GM06990 (cell line): Measurements from ENCODE around the gene SLC24A5.

Experiments used
- DNase-seq: peaks from one replicate; pipeline ENCODE4 v3.0.0-alpha.2; 2011; ENCODE audit not compliant: insufficient read length; ENCODE audit errors: extremely low read depth
- H3K27me3 ChIP-seq: replicated peaks from 2 replicates; pipeline ENCODE4 v1.6.0; 2011; ENCODE audit warnings: low read length; ENCODE audit not compliant: control insufficient read depth, insufficient read depth
- H3K36me3 ChIP-seq: 2 replicates; pipeline ENCODE4 v1.5.1; 2011; ENCODE audit warnings: low read length; ENCODE audit not compliant: control insufficient read depth, insufficient read depth
- H3K4me3 ChIP-seq: replicated peaks from 2 replicates; pipeline ENCODE4 v1.5.1; 2011; ENCODE audit warnings: low read depth, mild to moderate bottlenecking, control low read depth, low read length
- CTCF ChIP-seq: IDR thresholded peaks from 2 replicates; pipeline ENCODE4 v1.5.1; 2011; ENCODE audit warnings: low read length, control low read depth, mild to moderate bottlenecking, inconsistent platforms; ENCODE audit not compliant: insufficient read depth, poor library complexity, severe bottlenecking

SLC24A5 gene

GRCh38 chr15:48084759-48085590 is 35.8 kb upstream of the SLC24A5 start:
- H3K4me3 ChIP-seq, result no peak overlapping the region
- no peak for DNase-seq
- H3K27me3 ChIP-seq, result no peaks in the 10 kb centered on the region; the same call in 1 of the 2 replicates
- H3K36me3 ChIP-seq, result no peaks in the 10 kb centered on the region
- peak; percentile 56 for TF ChIP-seq CTCF

- TF ChIP-seq CTCF, result no peak
- no peaks in the 10 kb centered on the region for H3K36me3 ChIP-seq
- DNase-seq, result no peak
- H3K27me3 ChIP-seq, result no peaks in the 10 kb centered on the region; the same call in 1 of the 2 replicates
- no peak overlapping the region for H3K4me3 ChIP-seq
These were observed 35.2 kb upstream of the SLC24A5 start for GRCh38 chr15:48085591-48085930.

- TF ChIP-seq CTCF, result no peak
- Histone ChIP-seq H3K36me3 (no peaks in the 10 kb centered on the region), H3K4me3 (no peak overlapping the region), H3K27me3 (no peaks in the 10 kb centered on the region; the same call in 1 of the 2 replicates)
- no peak for DNase-seq
These were observed 34.7 kb upstream of the SLC24A5 start for GRCh38 chr15:48086133-48086532.

- Histone ChIP-seq H3K4me3 (no peak overlapping the region), H3K36me3 (no peaks in the 10 kb centered on the region), H3K27me3 (no peaks in the 10 kb centered on the region; the same call in 1 of the 2 replicates)
- TF ChIP-seq CTCF, result no peak
- DNase-seq, result no peak
These were observed 34.2 kb upstream of the SLC24A5 start for GRCh38 chr15:48086576-48086975.

- Histone ChIP-seq H3K27me3 (no peaks in the 10 kb centered on the region), H3K36me3 (no peaks in the 10 kb centered on the region), H3K4me3 (no peak overlapping the region)
- TF ChIP-seq CTCF, result no peak
- no peak for DNase-seq
These were observed 32.9 kb upstream of the SLC24A5 start for GRCh38 chr15:48087844-48088243.
